Mesothelial cell of epicardium (in vitro differentiated cells): ENCODE results near the gene NAA40. TPM values are rescaled to one million over a fixed set of nuclear protein-coding genes. Genes with fewer than 3 reads are reported as not detected.
A peak's percentile ranks its signal among the peaks of the same experiment; 100 is the strongest.

ENCODE experiments used
- DNase-seq, 2 experiments: peaks; one replicate each; pipeline ENCODE4 v3.0.0; 2021; ENCODE audit warnings: low spot score in 2 of 2; ENCODE audit not compliant: unreplicated experiment in 2 of 2
- H3K27ac Mint-ChIP-seq: 2 replicates; pipeline ENCODE4 v1.8.0; 2021; ENCODE audit warnings: mixed read lengths
- H3K27me3 Mint-ChIP-seq: 2 replicates; pipeline ENCODE4 v1.8.0; 2021; ENCODE audit warnings: low read depth, mixed read lengths
- H3K36me3 Mint-ChIP-seq: 2 replicates; pipeline ENCODE4 v1.8.0; 2021; ENCODE audit warnings: mixed read lengths
- H3K4me1 Mint-ChIP-seq: 2 replicates; pipeline ENCODE4 v1.8.0; 2021; ENCODE audit warnings: mixed read lengths
- H3K4me3 Mint-ChIP-seq: 2 replicates; pipeline ENCODE4 v1.8.0; 2021; ENCODE audit warnings: mild to moderate bottlenecking, moderate library complexity, mixed read lengths
- H3K9me3 Mint-ChIP-seq: 2 replicates; pipeline ENCODE4 v1.8.0; 2021; ENCODE audit warnings: mixed read lengths
- total RNA-seq: library from RNA; stranded (reverse); gene quantifications from 3 replicates; pipeline ENCODE4 v1.2.1, GENCODE V29; 2021
- TF ChIP-seq, protein P1 (sequence below): fragments of 200-600 bp; sonication (generic); IDR thresholded peaks from one replicate; pipeline ENCODE4 v1.5.0; 2021; ENCODE audit warnings: antibody characterized with exemption; ENCODE audit not compliant: unreplicated experiment

Gene NAA40
- total RNA-seq, 1 donor from 2014 or later, result 50.7 TPM

DNA sequence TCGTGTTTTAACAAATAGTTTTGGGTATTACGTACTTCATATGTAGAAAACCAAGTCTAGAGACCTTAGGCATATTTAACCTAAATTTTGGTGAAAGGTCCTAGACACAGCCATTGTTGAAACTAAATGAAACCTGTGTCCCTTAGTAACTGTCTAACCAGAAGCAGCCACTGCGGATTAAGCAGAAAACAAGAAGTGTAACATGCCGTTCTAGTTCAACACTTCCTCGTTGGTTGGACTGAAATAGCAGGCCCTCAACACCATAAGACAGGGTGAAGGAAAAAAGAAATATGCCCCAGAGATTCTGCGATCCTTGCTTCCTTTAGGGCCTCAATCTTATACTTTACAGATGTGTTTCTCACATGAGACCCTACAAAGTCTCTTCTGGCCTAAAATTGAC lies 2.0 kb downstream of the NAA40 start:
- Mint-ChIP-seq H3K4me1 (peaks cover 26% of the 10 kb centered on the region), H3K9me3 (no peaks in the 10 kb centered on the region), H3K36me3 (no peaks in the 10 kb centered on the region), H3K4me3 (peak overlapping the region; percentile 84), H3K27me3 (no peaks in the 10 kb centered on the region), H3K27ac (peak overlapping the region; percentile 43)
- TF ChIP-seq, protein P1, sequence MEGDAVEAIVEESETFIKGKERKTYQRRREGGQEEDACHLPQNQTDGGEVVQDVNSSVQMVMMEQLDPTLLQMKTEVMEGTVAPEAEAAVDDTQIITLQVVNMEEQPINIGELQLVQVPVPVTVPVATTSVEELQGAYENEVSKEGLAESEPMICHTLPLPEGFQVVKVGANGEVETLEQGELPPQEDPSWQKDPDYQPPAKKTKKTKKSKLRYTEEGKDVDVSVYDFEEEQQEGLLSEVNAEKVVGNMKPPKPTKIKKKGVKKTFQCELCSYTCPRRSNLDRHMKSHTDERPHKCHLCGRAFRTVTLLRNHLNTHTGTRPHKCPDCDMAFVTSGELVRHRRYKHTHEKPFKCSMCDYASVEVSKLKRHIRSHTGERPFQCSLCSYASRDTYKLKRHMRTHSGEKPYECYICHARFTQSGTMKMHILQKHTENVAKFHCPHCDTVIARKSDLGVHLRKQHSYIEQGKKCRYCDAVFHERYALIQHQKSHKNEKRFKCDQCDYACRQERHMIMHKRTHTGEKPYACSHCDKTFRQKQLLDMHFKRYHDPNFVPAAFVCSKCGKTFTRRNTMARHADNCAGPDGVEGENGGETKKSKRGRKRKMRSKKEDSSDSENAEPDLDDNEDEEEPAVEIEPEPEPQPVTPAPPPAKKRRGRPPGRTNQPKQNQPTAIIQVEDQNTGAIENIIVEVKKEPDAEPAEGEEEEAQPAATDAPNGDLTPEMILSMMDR, result no peak
- DNase-seq, result no peak

GRCh38 chr11:63941901-63942300 lies 3.1 kb downstream of the NAA40 start:
- no peak overlapping the region for H3K4me3 Mint-ChIP-seq
- peaks cover 26% of the 10 kb centered on the region for H3K4me1 Mint-ChIP-seq
- TF ChIP-seq, protein P1, result no peak
- H3K9me3 Mint-ChIP-seq, result no peaks in the 10 kb centered on the region
- peak overlapping the region; percentile 8 for H3K27ac Mint-ChIP-seq
- no peak for DNase-seq
- H3K27me3 Mint-ChIP-seq, result no peaks in the 10 kb centered on the region
- H3K36me3 Mint-ChIP-seq, result no peaks in the 10 kb centered on the region

GRCh38 chr11:63942803-63943202 lies 4.0 kb downstream of the NAA40 start:
- no peak for DNase-seq
- Mint-ChIP-seq H3K27me3 (no peaks in the 10 kb centered on the region), H3K36me3 (peaks cover 2% of the 10 kb centered on the region), H3K9me3 (no peaks in the 10 kb centered on the region), H3K4me1 (peaks cover 24% of the 10 kb centered on the region), H3K4me3 (no peak overlapping the region), H3K27ac (no peak overlapping the region)
- TF ChIP-seq, protein P1, result no peak

DNA sequence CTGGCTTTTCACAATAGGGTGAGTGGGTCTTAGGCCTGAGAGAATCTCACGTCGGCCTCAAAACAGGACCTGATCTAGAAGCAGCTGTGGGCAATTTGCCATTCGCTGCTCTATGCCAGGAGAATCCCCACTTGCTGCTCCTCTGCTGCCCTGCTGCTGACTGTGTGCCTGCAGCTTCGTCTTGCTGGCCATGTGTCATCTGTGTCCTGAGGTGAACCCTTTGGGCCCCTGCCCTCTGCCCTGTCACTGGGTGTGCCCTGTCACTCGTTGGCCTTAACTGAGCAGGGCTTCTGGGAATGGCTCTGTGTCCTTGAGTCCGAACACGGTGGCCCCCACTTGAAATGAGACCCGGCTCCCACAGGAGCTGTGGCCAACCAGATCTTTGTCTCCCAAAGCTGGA lies 6.2 kb downstream of the NAA40 start:
- H3K4me3 Mint-ChIP-seq, result no peak overlapping the region
- H3K27me3 Mint-ChIP-seq, result no peaks in the 10 kb centered on the region
- TF ChIP-seq, protein P1, result no peak
- no peak for DNase-seq
- H3K27ac Mint-ChIP-seq, result no peak overlapping the region
- H3K36me3 Mint-ChIP-seq, result peaks cover 3% of the 10 kb centered on the region
- peaks cover 16% of the 10 kb centered on the region for H3K4me1 Mint-ChIP-seq
- H3K9me3 Mint-ChIP-seq, result no peaks in the 10 kb centered on the region

GRCh38 chr11:63945477-63946163 lies 6.8 kb downstream of the NAA40 start:
- DNase-seq, result peak in 1 of 2 experiments; percentile 71
- TF ChIP-seq, protein P1, result peak; percentile 65
- Mint-ChIP-seq H3K4me3 (no peak overlapping the region), H3K36me3 (peaks cover 3% of the 10 kb centered on the region), H3K27ac (peak overlapping the region; percentile 16), H3K9me3 (no peaks in the 10 kb centered on the region), H3K27me3 (no peaks in the 10 kb centered on the region), H3K4me1 (peaks cover 12% of the 10 kb centered on the region)
